Endodermal cell (in vitro differentiated cells): ENCODE measurements around the gene FMNL3. TPM values are rescaled to one million over a fixed set of nuclear protein-coding genes. Genes with fewer than 3 reads are reported as not detected.
A peak's percentile ranks its signal among the peaks of the same experiment; 100 is the strongest.

ENCODE experiments used
- DNase-seq: peaks from one replicate; pipeline ENCODE4 v3.0.0-alpha.2; 2017
- H3K27ac ChIP-seq: 2 replicates; pipeline ENCODE4 v1.5.1; 2013; ENCODE audit warnings: mild to moderate bottlenecking, low read depth, low read length, moderate library complexity
- H3K27me3 ChIP-seq: 2 replicates; pipeline ENCODE4 v1.6.1; 2013; ENCODE audit warnings: mild to moderate bottlenecking, low read length, moderate library complexity; ENCODE audit not compliant: insufficient read depth, control insufficient read depth, poor library complexity, severe bottlenecking
- H3K36me3 ChIP-seq: 2 replicates; pipeline ENCODE4 v1.7.0; 2013; ENCODE audit warnings: mild to moderate bottlenecking, low read length, moderate library complexity; ENCODE audit not compliant: control insufficient read depth, insufficient read depth
- H3K4me1 ChIP-seq: one replicate; pipeline ENCODE4 v1.7.0; 2013; ENCODE audit warnings: low read length; ENCODE audit not compliant: control insufficient read depth, insufficient read depth
- H3K4me3 ChIP-seq: 2 replicates; pipeline ENCODE4 v1.5.1; 2013; ENCODE audit warnings: mild to moderate bottlenecking, low read length, moderate library complexity
- H3K9ac ChIP-seq: 2 replicates; pipeline ENCODE4 v1.6.1; 2013; ENCODE audit warnings: mild to moderate bottlenecking, low read length, moderate library complexity; ENCODE audit not compliant: poor library complexity, severe bottlenecking; ENCODE audit errors: extremely low read depth
- H3K9me3 ChIP-seq: 2 replicates; pipeline ENCODE4 v1.6.1; 2013; ENCODE audit warnings: mild to moderate bottlenecking, low read length, moderate library complexity; ENCODE audit not compliant: control insufficient read depth
- H3K27ac Mint-ChIP-seq: 2 replicates; pipeline ENCODE4 v1.8.0; 2020; ENCODE audit warnings: mixed read lengths
- H3K27me3 Mint-ChIP-seq: 2 replicates; pipeline ENCODE4 v1.8.0; 2021; ENCODE audit warnings: mild to moderate bottlenecking, mixed read lengths; ENCODE audit not compliant: insufficient read depth
- H3K36me3 Mint-ChIP-seq: 2 replicates; pipeline ENCODE4 v1.8.0; 2020; ENCODE audit warnings: low read depth, mixed read lengths
- H3K4me1 Mint-ChIP-seq: 2 replicates; pipeline ENCODE4 v1.8.0; 2020; ENCODE audit warnings: mixed read lengths
- H3K4me3 Mint-ChIP-seq: 2 replicates; pipeline ENCODE4 v1.8.0; 2020; ENCODE audit warnings: mild to moderate bottlenecking, moderate library complexity, mixed read lengths
- H3K9me3 Mint-ChIP-seq: 2 replicates; pipeline ENCODE4 v1.8.0; 2020; ENCODE audit warnings: mild to moderate bottlenecking, mixed read lengths
- CTCF ChIP-seq: fragments of 200-600 bp; sonication (generic); conservative IDR thresholded peaks from 2 replicates; pipeline ENCODE4 v1.5.0; 2021; ENCODE audit warnings: antibody characterized with exemption, mild to moderate bottlenecking
- WGBS, 2 experiments: methylation state at CpG; one replicate each; pipeline versions ENCODE4 v1.1.5 to v1.1.7; 2013; ENCODE audit warnings: missing lambda C conversion rate in 2 of 2, mixed read lengths in 1 of 2; ENCODE audit not compliant: insufficient coverage in 1 of 2, insufficient read length in 1 of 2; 5-methylcytosine and 5-hydroxymethylcytosine counted together
- total RNA-seq, 2 donors: library from RNA; stranded (reverse); fragmentation: NEBNext Ultra II Directional in 1 of 2; extraction: Animal tissue kit (Norgen Biotek cat#: 25700) in 1 of 2; gene quantifications; 2 replicates in 1 of 2; 3 replicates in 1 of 2; pipeline ENCODE4 v1.2.1, GENCODE V29; 2021

The FMNL3 gene
- total RNA-seq, 2 donors from 2014 or later: 22.4 to 23.5 TPM

- H3K27me3 ChIP-seq: no peaks in the 10 kb centered on the region
- H3K4me3 ChIP-seq: no peak overlapping the region
- Mint-ChIP-seq H3K27ac (no peak overlapping the region), H3K4me3 (no peak overlapping the region), H3K4me1 (peaks cover 17% of the 10 kb centered on the region), H3K27me3 (no peaks in the 10 kb centered on the region), H3K9me3 (no peaks in the 10 kb centered on the region), H3K36me3 (peaks cover 31% of the 10 kb centered on the region)
- WGBS, 2 experiments: 98 to 100% methylated on average over 1 to 2 of the region's 4 CpGs
- H3K27ac ChIP-seq: no peak overlapping the region
- DNase-seq: no peak
- H3K4me1 ChIP-seq: no peaks in the 10 kb centered on the region
- no peak overlapping the region for H3K9ac ChIP-seq
- H3K36me3 ChIP-seq: peaks cover 38% of the 10 kb centered on the region
- H3K9me3 ChIP-seq: no peaks in the 10 kb centered on the region
- no peak for TF ChIP-seq CTCF
These were observed 43.0 kb downstream of the FMNL3 start for GRCh38 chr12:49664167-49664566.

- 82 to 83% methylated on average over 1 to 5 of the region's 5 CpGs for WGBS, 2 experiments
- DNase-seq: peak; percentile 82
These were observed 44.0 kb downstream of the FMNL3 start for GRCh38 chr12:49662998-49663843.

GRCh38 chr12:49661746-49662145, 45.5 kb downstream of the FMNL3 start:
- Histone ChIP-seq H3K27me3 (no peaks in the 10 kb centered on the region), H3K9ac (no peak overlapping the region), H3K36me3 (peaks cover 49% of the 10 kb centered on the region), H3K27ac (no peak overlapping the region), H3K9me3 (no peaks in the 10 kb centered on the region), H3K4me3 (no peak overlapping the region), H3K4me1 (no peaks in the 10 kb centered on the region)
- no peak for DNase-seq
- Mint-ChIP-seq H3K27ac (no peak overlapping the region), H3K27me3 (no peaks in the 10 kb centered on the region), H3K4me1 (peaks cover 10% of the 10 kb centered on the region), H3K9me3 (no peaks in the 10 kb centered on the region), H3K36me3 (peaks cover 46% of the 10 kb centered on the region), H3K4me3 (no peak overlapping the region)
- WGBS, 2 experiments: 91 to 100% methylated on average over 2 to 3 of the region's 3 CpGs
- no peak for TF ChIP-seq CTCF

More at GRCh38 chr12:49662998-49663843, 44.0 kb downstream of the FMNL3 start:
- Histone ChIP-seq H3K4me3 (no peak overlapping the region), H3K9me3 (no peaks in the 10 kb centered on the region), H3K4me1 (no peaks in the 10 kb centered on the region), H3K9ac (no peak overlapping the region), H3K27me3 (no peaks in the 10 kb centered on the region), H3K27ac (peak overlapping the region; percentile 61), H3K36me3 (peaks cover 41% of the 10 kb centered on the region)
- Mint-ChIP-seq H3K36me3 (peaks cover 34% of the 10 kb centered on the region), H3K4me3 (no peak overlapping the region), H3K4me1 (peaks cover 14% of the 10 kb centered on the region), H3K27ac (peak overlapping the region; percentile 84), H3K27me3 (no peaks in the 10 kb centered on the region), H3K9me3 (no peaks in the 10 kb centered on the region)
- no peak for TF ChIP-seq CTCF
